Measurements from ENCODE around the gene SULT1B1. TPM values are rescaled to one million over a fixed set of nuclear protein-coding genes. Genes with fewer than 3 reads are reported as not detected.

The SULT1B1 gene
- total RNA-seq, 1 experiment from 2014 or later = not detected

GRCh38 chr4:69757464-69757863 is 3.0 kb downstream of the SULT1B1 start:
- no peak overlapping the region for H2BK15ac ChIP-seq (ENCODE audit: low read depth, low read length)
- no peak overlapping the region for H2AK5ac ChIP-seq (ENCODE audit: insufficient read length, low read length)
- H2BK20ac ChIP-seq (ENCODE audit: low read depth, low read length, poor library complexity, severe bottlenecking) = no peak overlapping the region
- no peak overlapping the region for H4K91ac ChIP-seq (ENCODE audit: insufficient read length, low read depth, low read length)
- H2BK120ac ChIP-seq (ENCODE audit: low read depth, low read length, poor library complexity, severe bottlenecking) = no peak overlapping the region
- TF ChIP-seq CTCF (conservative IDR thresholded peaks at IDR 0.05) = no peak
- H3K36me3 Mint-ChIP-seq (ENCODE audit: insufficient read depth in 1 of 3, low read depth in 3 of 3) = peaks cover 0 to 2% (median 0%) of the 10 kb centered on the region in 3 experiments; a peak in 2 of 7 replicates
- no peaks in the 10 kb centered on the region for H3K23me2 ChIP-seq (ENCODE audit: insufficient read length, low read depth, low read length, poor library complexity, severe bottlenecking)
- H3K27me3 ChIP-seq (ENCODE audit: insufficient read depth, low read length) = no peaks in the 10 kb centered on the region
- no peak overlapping the region for H4K8ac ChIP-seq (replicated peaks; ENCODE audit: insufficient read length, low read depth, low read length)
- H3K18ac ChIP-seq (ENCODE audit: insufficient read length, low read depth, low read length) = no peak overlapping the region
- no peak overlapping the region for H3T11ph ChIP-seq (ENCODE audit: low read length)
- H3K79me1 ChIP-seq (ENCODE audit: insufficient read depth, low read depth, low read length, poor library complexity, severe bottlenecking) = no peaks in the 10 kb centered on the region
- H2BK5ac ChIP-seq (ENCODE audit: insufficient read length, low read length) = no peak overlapping the region
- no peaks in the 10 kb centered on the region for H3K4me1 ChIP-seq (ENCODE audit: insufficient read depth, low read length)
- H3K9me3 ChIP-seq (ENCODE audit: control insufficient read depth, low read depth, low read length) = no peaks in the 10 kb centered on the region
- no peaks in the 10 kb centered on the region for H4K20me1 ChIP-seq (ENCODE audit: control insufficient read depth, insufficient read depth, insufficient read length)
- H2BK12ac ChIP-seq (ENCODE audit: insufficient read length, low read depth, low read length) = no peak overlapping the region
- H2AFZ ChIP-seq (ENCODE audit: low read length) = no peak overlapping the region
- H3K27me3 Mint-ChIP-seq (ENCODE audit: low read depth) = no peaks in the 10 kb centered on the region
- H3K4me3 Mint-ChIP-seq = no peak overlapping the region
- no peak overlapping the region for H4K5ac ChIP-seq (ENCODE audit: insufficient read length, low read depth, low read length)
- no peaks in the 10 kb centered on the region for H3K4me1 Mint-ChIP-seq
- no CpG with 5 or more reads among the region's 2 CpGs for WGBS (ENCODE audit: extremely low coverage, insufficient read length, low lambda C conversion rate)
- no peak overlapping the region for H3K4ac ChIP-seq (ENCODE audit: low read depth, low read length)
- no peak overlapping the region for H3K56ac ChIP-seq (ENCODE audit: insufficient read length, low read depth, low read length)
- H3K27ac Mint-ChIP-seq = no peak overlapping the region
- no peak overlapping the region for H3K14ac ChIP-seq (ENCODE audit: insufficient read depth, low read length)
- H3K9me3 Mint-ChIP-seq = peaks cover 4 to 7% of the 10 kb centered on the region in 2 experiments; a peak in 4 of 5 replicates
- no peak overlapping the region for H3K27ac ChIP-seq (ENCODE audit: insufficient read length, low read depth, low read length)
- DNase-seq = no peak
- H3K79me2 ChIP-seq (ENCODE audit: insufficient read depth, low read length) = no peaks in the 10 kb centered on the region
- no peak overlapping the region for H3K9ac ChIP-seq (ENCODE audit: extremely low read depth, insufficient read length, low read length)
- no peak overlapping the region for H3K23ac ChIP-seq (ENCODE audit: insufficient read length, low read depth, low read length)
- H3K4me2 ChIP-seq (ENCODE audit: insufficient read depth, insufficient read length, low read length) = no peak overlapping the region

Data from H9 (cell line).